Limb (tissue), 2 donors: ENCODE results near the gene TMEM229B.

ENCODE experiments used
- DNase-seq, 2 donors: peaks; one replicate each; pipeline ENCODE4 v3.0.0-alpha.2; 2016; ENCODE audit errors: extremely low spot score in 2 of 2

TMEM229B gene

GRCh38 chr14:67487332-67487731 is 1.2 kb downstream of the TMEM229B start:
- DNase-seq = no peak

GRCh38 chr14:67486890-67487289 is 1.6 kb downstream of the TMEM229B start:
- no peak for DNase-seq

GRCh38 chr14:67485501-67486095 is 2.9 kb downstream of the TMEM229B start:
- DNase-seq = no peak

GRCh38 chr14:67483579-67484285 is 4.8 kb downstream of the TMEM229B start:
- no peak for DNase-seq

GRCh38 chr14:67482231-67483164 is 6.0 kb downstream of the TMEM229B start:
- DNase-seq = no peak

DNA sequence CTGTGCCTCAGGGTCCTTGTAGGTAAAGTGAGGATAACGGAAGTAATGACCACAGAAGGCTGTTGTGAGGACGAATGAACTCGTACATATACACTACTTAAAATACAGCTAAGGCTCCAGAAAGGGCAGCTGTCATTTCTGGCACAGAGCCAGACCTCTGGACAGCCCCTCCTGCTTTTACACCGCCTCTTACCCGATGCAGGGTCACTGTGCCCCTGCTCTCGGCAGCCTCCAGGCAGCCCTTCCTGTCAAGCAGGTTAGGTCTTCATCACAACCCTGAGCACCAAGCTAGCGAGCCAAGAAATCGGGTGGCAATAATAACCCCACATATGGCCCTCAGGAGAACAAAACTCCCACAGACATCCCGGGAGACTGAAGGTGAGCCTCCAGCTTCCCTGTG is 8.5 kb downstream of the TMEM229B start:
- peak; percentile 28 to 48 for DNase-seq

GRCh38 chr14:67478800-67479084 is 9.8 kb downstream of the TMEM229B start:
- DNase-seq = no peak

DNA sequence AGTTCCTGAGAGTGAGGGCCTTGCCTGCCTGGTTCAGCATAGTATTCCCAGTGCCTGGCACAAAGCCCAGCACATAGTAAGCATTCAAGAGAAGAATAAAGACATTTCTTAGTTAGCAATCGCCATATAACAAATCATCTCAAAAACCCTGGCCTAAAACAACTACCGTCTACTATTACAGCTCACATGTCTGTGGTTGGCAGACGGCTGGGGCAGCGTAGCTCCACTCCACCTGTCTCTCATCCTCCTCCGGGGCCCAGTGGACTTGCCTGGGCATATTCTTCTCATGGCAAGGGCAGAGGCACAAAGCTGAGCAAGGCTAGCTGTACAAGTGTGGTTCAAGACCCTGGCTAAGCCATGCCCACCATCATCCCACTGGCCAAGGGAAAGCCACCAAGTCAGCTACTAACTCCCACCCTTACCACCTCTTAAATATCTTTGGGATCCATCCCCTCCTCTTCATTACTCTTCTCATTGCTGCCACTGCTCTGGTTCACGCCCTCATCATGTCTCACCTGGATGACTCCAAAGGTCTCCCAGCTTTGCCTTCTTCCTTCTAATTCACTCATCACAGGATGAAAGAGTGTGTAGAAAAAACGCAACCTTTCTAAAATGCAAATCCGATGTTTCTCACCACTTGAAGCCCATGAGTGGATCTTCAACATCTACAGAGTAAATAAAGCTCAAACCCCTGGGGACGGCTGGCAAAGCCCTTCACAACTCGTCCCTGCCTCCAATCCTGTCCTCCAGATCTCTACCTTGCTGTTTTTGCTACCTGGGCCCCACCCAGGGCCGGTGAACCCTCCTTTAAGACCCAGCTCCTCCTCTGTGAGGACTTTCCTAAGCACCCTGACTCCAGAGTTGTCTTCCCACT is 10.4 kb downstream of the TMEM229B start:
- DNase-seq = no peak

GRCh38 chr14:67474366-67474765 is 14.2 kb downstream of the TMEM229B start:
- DNase-seq = no peak

GRCh38 chr14:67473290-67474082 is 15.0 kb downstream of the TMEM229B start:
- no peak for DNase-seq

DNA sequence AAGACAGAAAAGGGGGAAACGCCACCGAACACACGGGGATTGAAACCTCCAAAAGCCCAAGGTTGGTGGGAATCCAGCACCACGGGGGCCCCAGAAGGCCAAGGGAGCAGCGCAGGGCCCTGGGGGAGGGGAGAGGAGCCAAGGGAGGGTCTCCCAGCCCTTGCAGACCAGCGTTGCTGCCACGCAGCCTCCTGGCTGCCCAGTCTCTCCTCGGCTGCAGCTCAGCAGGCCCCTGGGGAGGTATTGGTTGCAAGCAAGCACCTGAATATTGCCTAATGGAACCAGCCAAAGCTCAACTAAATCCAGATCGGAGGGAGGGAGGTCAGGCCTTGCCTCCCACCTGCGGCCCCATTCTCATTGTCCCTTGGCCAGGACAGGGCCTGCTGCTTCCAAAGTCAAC is 15.8 kb downstream of the TMEM229B start:
- no peak for DNase-seq

DNA sequence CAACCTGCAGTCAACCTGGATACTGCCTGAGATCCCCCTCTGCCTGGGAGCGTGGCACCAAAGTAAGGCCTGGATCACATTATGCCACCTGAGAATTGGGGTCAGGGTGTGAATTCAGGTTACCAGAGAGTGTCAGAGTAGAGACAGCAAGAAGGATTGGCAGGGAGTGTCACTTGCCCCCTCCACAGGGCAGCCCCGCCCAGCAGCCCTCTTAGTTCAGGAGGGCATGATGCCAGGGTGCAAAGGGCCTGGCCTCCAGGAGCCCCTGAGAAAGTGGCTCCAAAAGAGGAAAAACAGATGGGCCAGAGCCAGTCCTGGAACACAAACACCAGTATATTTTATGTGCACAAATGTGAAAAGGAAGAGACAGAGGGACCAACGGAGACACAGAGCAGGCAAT is 18.6 kb downstream of the TMEM229B start:
- DNase-seq = no peak

DNA sequence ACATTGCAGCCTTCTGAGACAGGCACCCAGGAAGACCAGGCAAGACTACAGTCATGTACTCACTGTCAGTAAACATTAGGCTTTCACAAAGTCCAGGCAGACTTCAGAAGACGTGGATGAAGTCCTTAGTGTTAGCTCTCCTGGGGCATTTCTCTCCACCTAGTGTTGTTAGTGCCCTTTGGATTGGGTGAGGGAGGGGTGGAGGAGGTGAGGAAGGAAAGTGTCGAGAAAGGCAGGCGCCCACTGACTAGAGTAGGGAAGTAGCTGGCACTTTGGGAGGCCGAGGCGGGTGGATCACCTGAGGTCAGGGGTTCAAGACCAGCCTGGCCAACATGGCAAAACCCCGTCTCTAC is 20.2 kb downstream of the TMEM229B start:
- DNase-seq = no peak

GRCh38 chr14:67467134-67467533 is 21.4 kb downstream of the TMEM229B start:
- no peak for DNase-seq

DNA sequence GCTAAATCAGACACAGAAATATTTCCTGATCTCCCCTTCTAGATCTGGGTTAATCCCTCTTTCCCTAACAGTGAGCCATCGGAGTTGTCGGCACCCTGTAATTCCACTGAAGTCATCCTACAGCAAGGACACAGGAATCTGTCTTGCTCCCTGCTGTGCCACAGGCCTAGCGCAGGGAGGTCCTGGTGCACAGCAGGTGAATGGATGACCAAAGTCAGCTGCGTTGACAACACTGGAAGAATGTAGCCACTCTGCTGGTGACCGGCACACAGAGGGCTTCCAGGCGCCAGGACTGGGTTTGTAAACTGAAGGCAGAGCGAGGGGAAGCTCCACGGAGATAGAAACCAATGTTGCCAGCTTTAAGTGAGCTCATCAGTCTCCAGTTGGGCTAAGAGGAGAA is 23.6 kb downstream of the TMEM229B start:
- no peak for DNase-seq

DNA sequence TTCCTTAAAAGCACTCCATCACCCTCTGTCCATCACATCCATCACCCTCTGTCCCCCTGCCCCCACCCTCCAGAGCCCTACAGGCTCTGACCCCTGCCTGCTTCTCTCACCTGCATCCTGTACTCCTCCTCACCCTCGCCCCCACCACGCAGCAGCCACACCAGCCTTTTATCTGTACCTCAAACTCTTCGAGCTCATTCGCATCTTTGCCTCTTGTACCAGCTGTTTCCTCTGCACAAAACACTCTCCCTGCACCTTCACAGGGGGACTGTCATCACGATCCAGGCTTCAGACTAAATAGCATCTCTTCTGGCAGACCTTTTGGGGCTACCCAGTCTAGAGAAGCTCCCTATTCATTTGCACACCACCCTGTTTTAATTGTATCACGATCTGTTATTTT is 24.1 kb downstream of the TMEM229B start:
- DNase-seq = no peak

GRCh38 chr14:67463900-67464299 is 24.6 kb downstream of the TMEM229B start:
- no peak for DNase-seq

- no peak for DNase-seq
These were observed 26.5 kb downstream of the TMEM229B start for GRCh38 chr14:67461996-67462395.

- DNase-seq = no peak
These were observed 27.1 kb downstream of the TMEM229B start for GRCh38 chr14:67461341-67461985.

DNA sequence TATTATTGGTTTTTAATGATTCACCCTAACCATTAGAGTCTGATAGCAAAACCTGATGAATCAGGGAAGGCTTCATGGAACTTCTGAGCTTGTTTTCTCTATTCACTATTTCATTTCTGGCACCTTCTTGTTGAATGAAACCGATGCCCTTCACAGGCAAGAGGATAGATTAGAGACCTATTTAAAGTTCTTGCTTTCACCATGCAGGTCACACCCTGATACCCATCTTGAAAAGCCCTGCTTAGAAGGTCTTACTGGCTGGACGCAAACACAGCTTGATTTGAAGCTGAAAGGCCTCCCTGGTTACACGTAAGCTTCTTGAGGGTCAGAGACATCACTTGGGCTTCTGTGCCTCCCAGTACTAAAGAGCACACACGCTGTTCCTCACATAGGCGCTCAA is 29.2 kb downstream of the TMEM229B start:
- no peak for DNase-seq
